HG02763 (cell line): Measurements from ENCODE around the gene ARMC7.
A peak's percentile ranks its signal among the peaks of the same experiment; 100 is the strongest.
"Not testable (repeated sequence)": the region's sequence is repeated elsewhere in the genome, so short reads cannot be mapped to it uniquely, and the experiment has no call there.

ENCODE experiments used
- ATAC-seq: cut with Tn5 transposase; IDR thresholded peaks from one replicate; pipeline ENCODE4 v1.9.1; 2021; ENCODE audit warnings: mild to moderate bottlenecking, moderate library complexity; ENCODE audit not compliant: unreplicated experiment

Gene ARMC7

DNA sequence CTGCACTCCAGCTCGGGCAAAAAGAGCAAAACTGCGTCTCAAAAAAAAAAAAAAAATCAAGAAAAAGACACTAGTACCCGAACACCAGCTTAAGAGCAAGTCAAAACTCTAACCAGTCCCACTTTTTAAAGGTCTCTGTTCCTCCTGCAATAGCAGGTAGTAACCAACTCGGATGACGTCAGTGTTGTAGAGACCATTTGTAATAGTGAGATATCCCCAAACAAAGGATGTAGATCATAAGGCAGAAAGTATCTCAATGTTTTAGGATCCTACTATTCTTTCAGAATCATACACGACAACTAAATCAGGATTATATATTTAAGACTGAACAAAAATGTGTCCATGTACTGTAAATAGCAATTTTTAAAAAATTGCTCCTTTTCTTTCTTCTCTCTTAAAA, 42.2 kb downstream of the ARMC7 start:
- ATAC-seq: no peak

DNA sequence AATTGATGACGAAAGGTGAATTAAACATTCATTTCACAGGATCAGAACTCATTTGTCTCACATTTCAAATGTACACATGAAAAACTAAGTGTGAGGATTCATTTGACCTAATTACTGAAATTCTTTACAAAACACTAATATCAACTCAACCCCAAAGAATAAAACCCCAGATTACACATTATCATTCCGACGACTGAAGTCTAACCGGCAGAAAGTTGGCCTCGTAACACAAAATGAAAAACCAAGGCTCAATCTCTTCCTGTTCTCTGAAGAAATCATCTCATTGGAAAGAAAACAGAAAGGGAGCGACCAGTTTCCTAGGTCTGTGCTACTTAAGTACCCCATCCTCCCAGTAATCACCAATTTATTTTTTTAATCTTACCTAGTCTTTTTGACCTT, 42.8 kb downstream of the ARMC7 start:
- no peak for ATAC-seq

DNA sequence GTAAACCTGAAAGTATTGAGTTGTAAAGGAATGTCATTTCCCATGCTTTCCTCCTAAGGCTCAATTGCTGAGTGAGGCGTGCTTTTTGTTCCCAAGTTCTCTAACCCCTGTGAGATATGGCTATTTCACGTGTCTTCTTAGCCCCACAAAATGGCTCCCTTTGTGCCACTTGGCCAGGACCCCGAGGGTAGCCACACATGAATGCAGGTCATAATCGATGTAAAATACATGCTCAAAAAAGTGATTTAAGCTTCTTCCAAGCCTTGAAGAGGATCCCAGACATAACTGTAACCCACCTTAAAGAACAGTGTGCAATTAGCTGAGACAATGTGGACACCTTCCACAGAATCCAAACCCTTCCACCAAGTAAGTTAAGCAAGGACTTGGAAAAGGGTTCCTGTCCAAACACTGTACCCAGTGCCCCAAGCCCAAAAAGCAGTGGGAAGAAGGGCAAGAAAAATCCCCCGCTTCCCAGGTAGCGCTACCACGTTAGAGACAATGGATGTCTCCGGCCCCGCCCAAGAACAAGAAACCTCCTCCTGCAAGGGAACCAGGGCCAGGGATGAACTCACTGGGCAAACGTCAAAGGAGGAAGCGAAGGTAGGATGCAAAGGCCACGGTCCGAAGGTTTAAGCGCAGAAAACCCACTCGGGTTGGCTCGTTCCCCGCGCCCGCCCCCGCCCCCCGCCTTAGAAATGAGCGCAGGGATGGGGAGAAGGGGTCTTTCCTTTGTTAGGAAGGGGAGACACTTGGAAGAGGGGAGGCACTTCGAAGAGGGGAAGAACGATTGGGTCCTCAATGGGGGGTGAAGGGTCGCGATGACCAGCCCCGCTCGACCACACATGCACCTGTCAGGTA, 43.4 kb downstream of the ARMC7 start:
- no peak for ATAC-seq

DNA sequence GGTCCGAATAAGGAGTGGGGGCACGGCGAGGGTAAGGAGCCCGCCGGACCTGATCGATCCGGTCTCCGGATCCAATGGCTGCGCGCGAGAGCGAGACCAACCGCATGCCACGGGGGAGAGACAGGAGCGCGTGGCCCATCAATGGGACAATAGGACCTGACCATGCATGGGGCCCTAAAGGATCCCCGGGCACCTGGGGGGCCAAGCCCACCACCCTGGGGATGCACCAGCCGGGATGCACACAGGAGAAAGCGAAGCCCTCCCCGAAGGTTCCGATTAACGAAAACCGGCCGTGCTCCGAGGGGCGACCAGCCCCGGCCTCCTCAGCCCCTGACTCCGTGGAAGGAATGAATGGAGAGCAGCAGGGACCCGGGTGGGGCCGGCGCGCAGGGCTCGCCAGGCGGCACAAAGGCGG, 44.0 kb downstream of the ARMC7 start:
- peak; percentile 18 for ATAC-seq

DNA sequence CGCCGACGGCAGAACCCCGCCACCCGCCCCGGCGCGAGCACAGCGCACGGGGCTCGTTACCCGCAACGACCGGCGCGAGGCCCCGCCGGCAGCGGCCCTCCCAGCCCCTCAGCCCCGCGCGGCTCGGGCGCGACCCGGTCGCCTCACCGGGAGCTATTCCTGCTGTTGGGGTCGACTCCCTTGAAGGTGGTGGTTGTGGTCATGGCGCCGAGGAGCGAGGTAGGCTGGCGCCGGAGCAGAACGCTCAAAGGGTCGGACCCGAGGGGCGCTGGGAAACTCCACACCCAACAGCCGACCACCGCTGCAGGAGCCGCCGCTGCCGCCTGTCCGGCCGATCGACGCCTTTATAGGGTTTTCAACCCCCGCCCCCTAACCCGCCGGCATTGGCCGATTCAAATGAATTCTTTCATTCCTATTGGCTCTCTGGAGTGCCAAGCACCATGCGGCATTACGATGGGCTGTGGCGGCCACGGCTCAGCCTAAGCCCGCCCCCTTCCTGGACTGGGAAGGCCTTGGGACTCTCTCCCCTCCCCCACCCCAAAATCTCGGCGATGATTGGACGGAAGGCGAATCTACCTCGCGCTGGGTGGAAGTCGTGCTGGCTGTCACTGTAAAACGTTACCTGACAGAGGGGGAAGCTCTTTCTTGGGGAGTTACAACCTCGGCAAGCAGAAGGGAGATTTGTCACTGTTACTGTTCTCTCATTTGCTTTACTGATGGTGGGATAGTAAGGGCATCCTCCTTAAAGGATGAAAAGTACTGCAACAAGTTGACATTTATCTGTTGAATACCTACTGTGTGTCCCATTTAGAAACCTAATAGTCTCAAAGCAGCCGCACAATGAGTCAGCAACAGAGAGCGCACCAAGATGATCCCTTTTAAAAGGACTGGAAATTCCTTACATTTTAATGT, 44.7 kb downstream of the ARMC7 start, which contains the start of gene JPT1:
TSS of gene JPT1 (minus strand) at position 318 of the 912 bp plus-strand sequence. CDS start at position 203, 115 bp downstream.
- ATAC-seq: peak; percentile 96

GRCh38 chr17:75155191-75155601, 45.4 kb downstream of the ARMC7 start:
- ATAC-seq: no peak

DNA sequence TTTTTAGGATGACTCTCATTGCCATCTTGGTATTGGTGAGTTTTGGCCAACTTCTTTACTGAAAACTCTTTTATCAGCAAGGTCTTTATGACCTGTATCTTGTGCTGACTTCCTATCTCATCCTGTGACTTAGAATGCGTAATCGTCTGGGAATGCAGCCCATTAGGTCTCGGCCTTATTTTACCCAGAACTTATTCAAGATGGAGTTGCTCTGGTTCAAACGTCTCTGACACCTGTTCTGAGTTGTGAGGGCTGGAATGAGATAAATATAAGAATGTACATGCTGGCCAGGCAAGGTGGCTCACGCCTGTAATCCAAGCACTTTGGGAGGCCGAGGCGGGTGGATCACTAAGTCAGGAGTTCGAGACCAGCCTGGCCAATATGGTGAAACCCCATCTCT, 48.7 kb downstream of the ARMC7 start:
- not testable (repeated sequence) for ATAC-seq

DNA sequence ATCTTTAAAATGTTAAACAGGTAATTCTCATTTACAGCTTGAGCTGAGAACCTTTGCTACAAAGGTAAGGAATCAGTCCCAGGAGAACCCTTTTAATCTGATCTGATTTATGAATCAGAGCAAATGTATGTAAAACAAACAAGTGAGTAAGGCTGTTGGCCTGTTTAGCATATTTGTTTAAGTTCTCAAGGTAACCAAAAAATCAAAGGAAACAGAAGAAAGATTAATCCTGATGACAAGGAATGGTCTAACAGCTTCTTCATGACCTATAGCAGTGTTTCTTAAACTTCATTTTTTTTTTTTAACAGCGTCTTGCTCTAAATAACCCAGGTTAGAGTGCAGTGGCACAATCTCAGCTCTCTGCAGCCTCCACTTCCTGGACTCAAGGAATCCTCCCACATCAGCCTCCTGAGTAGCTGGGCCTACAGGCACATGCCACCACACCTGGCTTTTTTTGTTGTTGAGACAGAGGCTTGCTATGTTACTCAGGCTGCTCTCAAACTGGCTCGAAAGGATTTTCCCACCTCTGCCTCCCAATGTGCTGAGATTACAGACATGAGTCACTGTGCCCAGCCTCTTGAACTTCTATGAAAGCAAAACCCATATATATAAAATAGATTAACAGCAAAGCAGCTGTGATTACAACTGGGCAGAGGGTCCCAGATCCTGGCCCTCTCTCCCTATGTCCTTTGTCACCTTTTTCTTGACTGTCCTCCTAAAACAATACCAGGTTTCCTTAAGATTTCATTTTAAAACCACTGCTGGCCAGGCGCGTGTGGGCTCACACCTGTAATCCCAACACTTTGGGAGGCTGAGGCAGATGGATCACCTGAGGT, 49.6 kb downstream of the ARMC7 start:
- no peak for ATAC-seq

DNA sequence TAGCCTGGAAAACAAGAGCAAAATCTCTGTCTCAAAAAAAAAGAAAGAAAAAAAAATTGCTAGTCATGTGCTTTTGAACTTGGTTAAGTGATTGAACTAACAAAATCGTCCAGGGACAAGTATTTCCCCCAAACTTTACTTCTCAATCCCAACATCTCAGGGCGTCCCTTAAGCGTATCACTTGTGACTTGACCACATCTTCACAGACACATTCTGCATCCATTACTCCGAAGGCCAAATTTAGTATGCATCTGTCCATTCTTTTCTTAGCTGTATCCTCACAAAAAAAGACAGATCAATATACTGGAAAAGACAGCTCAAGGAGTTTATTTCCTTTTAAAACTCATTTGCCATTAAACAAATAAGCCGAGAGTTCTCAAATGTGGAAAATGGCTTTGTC, 50.4 kb downstream of the ARMC7 start:
- no peak for ATAC-seq

DNA sequence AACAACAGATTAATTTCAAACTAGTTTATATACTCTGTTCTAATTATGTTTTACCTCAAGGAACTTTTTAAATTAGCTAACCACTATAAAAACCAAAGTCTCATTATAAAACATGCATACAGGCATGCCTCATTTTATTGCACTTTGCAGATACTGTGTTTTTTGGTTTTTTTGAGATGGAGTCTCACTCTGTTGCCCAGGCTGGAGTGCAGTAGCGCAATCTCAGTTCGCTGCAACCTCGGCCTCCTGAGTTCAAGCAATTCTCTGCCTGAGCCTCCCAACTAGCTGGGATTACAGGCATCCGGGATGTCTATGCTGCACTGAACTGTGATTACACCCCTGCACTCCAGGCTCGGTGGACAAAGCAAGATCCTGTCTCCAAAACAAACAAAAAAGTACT, 53.3 kb downstream of the ARMC7 start:
- no peak for ATAC-seq

GRCh38 chr17:75164606-75165005, 54.8 kb downstream of the ARMC7 start:
- not testable (repeated sequence) for ATAC-seq

- no peak for ATAC-seq
Observed at GRCh38 chr17:75168998-75169397, 59.2 kb downstream of the ARMC7 start.

DNA sequence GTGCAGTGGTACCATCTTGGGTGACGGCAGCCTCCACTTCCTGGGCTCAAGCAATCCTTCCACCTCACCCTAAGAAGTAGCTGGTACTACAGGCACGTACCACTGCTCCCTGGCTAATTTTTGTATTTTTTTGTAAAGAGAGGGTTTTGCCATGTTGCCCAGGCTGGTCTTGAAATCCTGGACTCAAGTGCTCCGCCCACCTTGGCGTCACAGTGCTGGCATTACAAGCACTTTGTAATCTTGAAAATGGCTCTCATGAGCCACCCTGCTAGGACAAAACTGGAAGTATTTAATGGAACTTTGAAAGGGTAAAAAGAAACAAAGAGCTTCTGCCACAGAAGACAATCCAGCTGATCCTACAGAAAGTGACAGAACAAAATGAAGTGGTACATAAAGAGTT, 63.8 kb downstream of the ARMC7 start:
- ATAC-seq: no peak

DNA sequence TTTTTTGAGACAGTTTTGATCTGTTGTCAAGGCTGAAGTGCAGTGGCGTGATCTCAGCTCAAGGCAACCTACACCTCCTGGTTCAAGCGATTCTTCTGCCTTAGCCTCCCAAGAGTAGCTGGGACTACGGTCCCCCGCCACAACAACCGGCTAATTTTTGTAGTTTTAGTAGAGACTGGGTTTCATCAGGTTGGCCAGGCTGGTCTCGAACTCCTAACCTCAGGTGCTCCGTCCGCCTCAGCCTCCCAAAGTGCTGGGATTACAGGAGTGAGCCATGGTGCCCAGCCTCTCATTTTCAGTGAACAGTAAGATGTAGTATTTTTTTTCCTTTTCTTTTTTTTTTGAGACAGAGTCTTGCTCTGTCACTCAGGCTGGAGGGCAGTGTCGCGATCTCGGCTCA, 65.2 kb downstream of the ARMC7 start:
- no peak for ATAC-seq

DNA sequence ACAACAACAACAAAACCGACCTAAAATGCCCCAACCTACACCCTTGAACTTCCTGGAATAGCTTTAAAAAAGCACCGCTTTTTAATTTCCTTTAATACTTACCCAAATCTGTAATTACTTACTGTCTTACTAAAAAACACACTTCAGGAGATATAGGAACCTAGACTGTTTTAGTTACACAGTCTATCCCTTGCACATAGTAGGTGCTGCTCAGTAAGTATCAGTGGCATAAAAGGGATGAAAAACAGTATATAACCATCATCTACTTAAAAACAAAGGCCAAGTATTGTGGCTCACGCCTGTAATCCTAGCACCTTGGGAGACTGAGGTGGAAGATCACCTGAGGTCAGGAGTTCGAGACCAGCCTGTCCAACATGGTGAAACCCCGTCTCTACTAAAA, 66.9 kb downstream of the ARMC7 start:
- no peak for ATAC-seq

- ATAC-seq: no peak
Observed at GRCh38 chr17:75178453-75178852, 68.7 kb downstream of the ARMC7 start.
